ENCODE data around the gene CGN. TPM values are rescaled to one million over a fixed set of nuclear protein-coding genes. Genes with fewer than 3 reads are reported as not detected.
"Not testable (repeated sequence)": the region's sequence is repeated elsewhere in the genome, so short reads cannot be mapped to it uniquely, and the experiment has no call there.

Gene CGN
- total and polyA plus RNA-seq, 2 donors (not counting 1 experiment from before 2014, with no cell fraction given) = 0.17 TPM

GRCh38 chr1:151518936-151519335 lies 7.7 kb downstream of the CGN start:
- Histone ChIP-seq H3K27ac (ENCODE audit: insufficient read depth, low read length) (no peak overlapping the region), H3K4me3 (replicated peaks in 1 of 4; ENCODE audit: control extremely low read depth in 1 of 4, insufficient read depth in 1 of 4, low read depth in 3 of 4, low read length in 4 of 4) (no peak overlapping the region), H3K9ac (ENCODE audit: insufficient read depth, low read length) (no peak overlapping the region), H3K4me2 (ENCODE audit: extremely low read depth, insufficient read depth, low read length) (no peak overlapping the region), H3K36me3 (ENCODE audit: control insufficient read depth, insufficient read depth, low read length) (no peaks in the 10 kb centered on the region), H3K4me1 (ENCODE audit: control insufficient read depth, extremely low read depth, insufficient read depth, low read length) (no peaks in the 10 kb centered on the region), H3K27me3 (ENCODE audit: control insufficient read depth, insufficient read depth, low read length) (peaks cover 2% of the 10 kb centered on the region), H3K9me3 (ENCODE audit: control insufficient read depth, insufficient read depth, low read depth, low read length) (no peaks in the 10 kb centered on the region), H4K20me1 (ENCODE audit: control insufficient read depth, extremely low read depth, insufficient read depth, low read length) (no peaks in the 10 kb centered on the region), H3K79me2 (ENCODE audit: control insufficient read depth, insufficient read depth, low read length) (no peaks in the 10 kb centered on the region), H2AFZ (ENCODE audit: low read length) (no peak overlapping the region)
- no peak for DNase-seq (ENCODE audit: low read depth in 2 of 2)
- TF ChIP-seq EZH2 (IDR thresholded peaks at IDR 0.05; ENCODE audit: low read length, missing control alignments) (no peak), CTCF (conservative IDR thresholded peaks at IDR 0.05 in 1 of 2, IDR thresholded peaks at IDR 0.05 in 1 of 2; ENCODE audit: low read depth in 1 of 2, low read length in 2 of 2) (no peak)

GRCh38 chr1:151519667-151520066 lies 8.5 kb downstream of the CGN start:
- H4K20me1 ChIP-seq (ENCODE audit: control insufficient read depth, extremely low read depth, insufficient read depth, low read length) = no peaks in the 10 kb centered on the region
- no peak for TF ChIP-seq EZH2 (IDR thresholded peaks at IDR 0.05; ENCODE audit: low read length, missing control alignments)
- no peak for TF ChIP-seq CTCF (conservative IDR thresholded peaks at IDR 0.05 in 1 of 2, IDR thresholded peaks at IDR 0.05 in 1 of 2; ENCODE audit: low read depth in 1 of 2, low read length in 2 of 2)
- no peaks in the 10 kb centered on the region for H3K9me3 ChIP-seq (ENCODE audit: control insufficient read depth, insufficient read depth, low read depth, low read length)
- no peak overlapping the region for H2AFZ ChIP-seq (ENCODE audit: low read length)
- no peaks in the 10 kb centered on the region for H3K79me2 ChIP-seq (ENCODE audit: control insufficient read depth, insufficient read depth, low read length)
- no peak overlapping the region for H3K4me3 ChIP-seq (replicated peaks in 1 of 4; ENCODE audit: control extremely low read depth in 1 of 4, insufficient read depth in 1 of 4, low read depth in 3 of 4, low read length in 4 of 4)
- no peak overlapping the region for H3K4me2 ChIP-seq (ENCODE audit: extremely low read depth, insufficient read depth, low read length)
- H3K9ac ChIP-seq (ENCODE audit: insufficient read depth, low read length) = no peak overlapping the region
- no peaks in the 10 kb centered on the region for H3K36me3 ChIP-seq (ENCODE audit: control insufficient read depth, insufficient read depth, low read length)
- H3K27ac ChIP-seq (ENCODE audit: insufficient read depth, low read length) = no peak overlapping the region
- no peak for DNase-seq (ENCODE audit: low read depth in 2 of 2)
- H3K4me1 ChIP-seq (ENCODE audit: control insufficient read depth, extremely low read depth, insufficient read depth, low read length) = no peaks in the 10 kb centered on the region
- H3K27me3 ChIP-seq (ENCODE audit: control insufficient read depth, insufficient read depth, low read length) = peaks cover 2% of the 10 kb centered on the region

- no peaks in the 10 kb centered on the region for H3K36me3 ChIP-seq (ENCODE audit: control insufficient read depth, insufficient read depth, low read length)
- no peaks in the 10 kb centered on the region for H3K79me2 ChIP-seq (ENCODE audit: control insufficient read depth, insufficient read depth, low read length)
- no peak overlapping the region for H3K9ac ChIP-seq (ENCODE audit: insufficient read depth, low read length)
- no peaks in the 10 kb centered on the region for H4K20me1 ChIP-seq (ENCODE audit: control insufficient read depth, extremely low read depth, insufficient read depth, low read length)
- no peaks in the 10 kb centered on the region for H3K4me1 ChIP-seq (ENCODE audit: control insufficient read depth, extremely low read depth, insufficient read depth, low read length)
- no peak overlapping the region for H3K27ac ChIP-seq (ENCODE audit: insufficient read depth, low read length)
- no peaks in the 10 kb centered on the region for H3K9me3 ChIP-seq (ENCODE audit: control insufficient read depth, insufficient read depth, low read depth, low read length)
- no peak overlapping the region for H2AFZ ChIP-seq (ENCODE audit: low read length)
- no peak overlapping the region for H3K4me3 ChIP-seq (replicated peaks in 1 of 4; ENCODE audit: control extremely low read depth in 1 of 4, insufficient read depth in 1 of 4, low read depth in 3 of 4, low read length in 4 of 4)
- H3K27me3 ChIP-seq (ENCODE audit: control insufficient read depth, insufficient read depth, low read length) = peaks cover 2% of the 10 kb centered on the region
- no peak for DNase-seq (ENCODE audit: low read depth in 2 of 2)
- no peak for TF ChIP-seq EZH2 (IDR thresholded peaks at IDR 0.05; ENCODE audit: low read length, missing control alignments)
- no peak for TF ChIP-seq CTCF (conservative IDR thresholded peaks at IDR 0.05 in 1 of 2, IDR thresholded peaks at IDR 0.05 in 1 of 2; ENCODE audit: low read depth in 1 of 2, low read length in 2 of 2)
- no peak overlapping the region for H3K4me2 ChIP-seq (ENCODE audit: extremely low read depth, insufficient read depth, low read length)
Measured at GRCh38 chr1:151520359-151520758, 9.2 kb downstream of the CGN start.

- H3K27ac ChIP-seq (ENCODE audit: insufficient read depth, low read length); H3K4me1 ChIP-seq (ENCODE audit: control insufficient read depth, extremely low read depth, insufficient read depth, low read length); H3K9me3 ChIP-seq (ENCODE audit: control insufficient read depth, insufficient read depth, low read depth, low read length); DNase-seq (ENCODE audit: low read depth in 2 of 2); H4K20me1 ChIP-seq (ENCODE audit: control insufficient read depth, extremely low read depth, insufficient read depth, low read length); H3K4me3 ChIP-seq (replicated peaks in 1 of 4; ENCODE audit: control extremely low read depth in 1 of 4, insufficient read depth in 1 of 4, low read depth in 3 of 4, low read length in 4 of 4); H3K36me3 ChIP-seq (ENCODE audit: control insufficient read depth, insufficient read depth, low read length); H3K79me2 ChIP-seq (ENCODE audit: control insufficient read depth, insufficient read depth, low read length); H2AFZ ChIP-seq (ENCODE audit: low read length); H3K9ac ChIP-seq (ENCODE audit: insufficient read depth, low read length); H3K27me3 ChIP-seq (ENCODE audit: control insufficient read depth, insufficient read depth, low read length); H3K4me2 ChIP-seq (ENCODE audit: extremely low read depth, insufficient read depth, low read length): not testable (repeated sequence)
Measured at GRCh38 chr1:151522427-151522826, 11.2 kb downstream of the CGN start.

Data from fibroblast of lung (primary cell).